Muscle of leg (tissue), 11 donors: ENCODE measurements around the gene F13B. TPM values are rescaled to one million over a fixed set of nuclear protein-coding genes. Genes with fewer than 3 reads are reported as not detected.

Experiments
- DNase-seq: peaks from one replicate; pipeline ENCODE4 v3.0.0; 2013
- H3K27ac ChIP-seq: one replicate; pipeline ENCODE4 v1.5.1; 2013; ENCODE audit warnings: mild to moderate bottlenecking, low read length, control low read depth
- H3K27me3 ChIP-seq: one replicate; pipeline ENCODE4 v1.6.1; 2013; ENCODE audit warnings: low read length; ENCODE audit not compliant: control insufficient read depth, insufficient read depth
- H3K36me3 ChIP-seq: one replicate; pipeline ENCODE4 v1.6.1; 2013; ENCODE audit warnings: low read length; ENCODE audit not compliant: control insufficient read depth, insufficient read depth
- H3K4me1 ChIP-seq: one replicate; pipeline ENCODE4 v1.6.1; 2013; ENCODE audit warnings: low read length; ENCODE audit not compliant: control insufficient read depth, insufficient read depth
- H3K4me3 ChIP-seq: one replicate; pipeline ENCODE4 v1.5.1; 2013; ENCODE audit warnings: low read length, control low read depth
- H3K9me3 ChIP-seq: replicated peaks from 2 replicates; pipeline ENCODE4 v1.6.1; 2013; ENCODE audit warnings: low read depth, low read length; ENCODE audit not compliant: control insufficient read depth
- WGBS: methylation state at CpG from one replicate; pipeline ENCODE4 v1.1.5; 2013; ENCODE audit warnings: missing lambda C conversion rate; ENCODE audit not compliant: insufficient coverage; 5-methylcytosine and 5-hydroxymethylcytosine counted together
- polyA plus RNA-seq, 8 donors: library from polyadenylated mRNA; unstranded; fragments of 120-200 nt; gene quantifications; one replicate each; pipeline versions ENCODE4 v1.2.1 to v1.2.3, GENCODE V29; 2013; ENCODE audit warnings: inconsistent platforms in 1 of 8, low replicate concordance in 1 of 8; ENCODE audit not compliant: insufficient read length in 8 of 8, insufficient read depth in 1 of 8
- total RNA-seq: library from RNA; stranded (reverse); fragments of 120-200 nt; gene quantifications from one replicate; pipeline ENCODE4 v1.2.4, GENCODE V29; 2013

F13B gene
- total and polyA plus RNA-seq, 9 donors: 0.26 to 0.49 (median 0.43) TPM; not detected in 6

GRCh38 chr1:197021716-197022115 is 45.3 kb downstream of the F13B start:
- Histone ChIP-seq H3K4me3 (no peak overlapping the region), H3K9me3 (no peaks in the 10 kb centered on the region), H3K36me3 (no peaks in the 10 kb centered on the region), H3K27ac (no peak overlapping the region), H3K4me1 (peaks cover 2% of the 10 kb centered on the region), H3K27me3 (no peaks in the 10 kb centered on the region)
- no CpG with 5 or more reads among the region's 4 CpGs for WGBS
- no peak for DNase-seq

- H3K4me1 ChIP-seq: peaks cover 2% of the 10 kb centered on the region
- no peak overlapping the region for H3K4me3 ChIP-seq
- H3K36me3 ChIP-seq: no peaks in the 10 kb centered on the region
- no CpG with 5 or more reads among the region's 8 CpGs for WGBS
- no peaks in the 10 kb centered on the region for H3K27me3 ChIP-seq
- peaks cover 2% of the 10 kb centered on the region for H3K9me3 ChIP-seq
- peak overlapping the region; percentile 21 for H3K27ac ChIP-seq
- peak; percentile 61 for DNase-seq
Measured at GRCh38 chr1:197017558-197018146, 49.4 kb downstream of the F13B start.

GRCh38 chr1:197016751-197017150 is 50.3 kb downstream of the F13B start:
- peaks cover 2% of the 10 kb centered on the region for H3K4me1 ChIP-seq
- no peaks in the 10 kb centered on the region for H3K27me3 ChIP-seq
- no peak overlapping the region for H3K27ac ChIP-seq
- no CpG with 5 or more reads among the region's 1 CpG for WGBS
- no peak for DNase-seq
- no peak overlapping the region for H3K4me3 ChIP-seq
- peaks cover 3% of the 10 kb centered on the region for H3K9me3 ChIP-seq
- H3K36me3 ChIP-seq: no peaks in the 10 kb centered on the region

GRCh38 chr1:197013234-197013633 is 53.8 kb downstream of the F13B start:
- Histone ChIP-seq H3K9me3 (peaks cover 5% of the 10 kb centered on the region), H3K36me3 (no peaks in the 10 kb centered on the region), H3K4me1 (peaks cover 2% of the 10 kb centered on the region), H3K4me3 (no peak overlapping the region), H3K27me3 (no peaks in the 10 kb centered on the region), H3K27ac (no peak overlapping the region)
- no peak for DNase-seq
- WGBS: 100% methylated on average over 2 of the region's 3 CpGs

GRCh38 chr1:197011614-197012013 is 55.4 kb downstream of the F13B start:
- no peak overlapping the region for H3K27ac ChIP-seq
- no peak overlapping the region for H3K4me3 ChIP-seq
- peaks cover 5% of the 10 kb centered on the region for H3K9me3 ChIP-seq
- DNase-seq: no peak
- H3K36me3 ChIP-seq: no peaks in the 10 kb centered on the region
- no peaks in the 10 kb centered on the region for H3K27me3 ChIP-seq
- H3K4me1 ChIP-seq: no peaks in the 10 kb centered on the region
- no CpG with 5 or more reads among the region's 1 CpG for WGBS

GRCh38 chr1:197008861-197009260 is 58.2 kb downstream of the F13B start:
- Histone ChIP-seq H3K4me1 (no peaks in the 10 kb centered on the region), H3K27me3 (no peaks in the 10 kb centered on the region), H3K4me3 (no peak overlapping the region), H3K36me3 (no peaks in the 10 kb centered on the region), H3K27ac (no peak overlapping the region), H3K9me3 (peaks cover 5% of the 10 kb centered on the region)
- WGBS: 92% methylated on average over 2 of the region's 6 CpGs
- DNase-seq: no peak

- WGBS: no CpG with 5 or more reads among the region's 2 CpGs
Measured at GRCh38 chr1:197003132-197003531, 63.9 kb downstream of the F13B start.

GRCh38 chr1:197001828-197002227 is 65.2 kb downstream of the F13B start:
- Histone ChIP-seq H3K4me1 (no peaks in the 10 kb centered on the region), H3K36me3 (no peaks in the 10 kb centered on the region), H3K27me3 (no peaks in the 10 kb centered on the region), H3K9me3 (no peaks in the 10 kb centered on the region), H3K27ac (no peak overlapping the region), H3K4me3 (no peak overlapping the region)
- no CpG with 5 or more reads among the region's 2 CpGs for WGBS
- DNase-seq: no peak

More at GRCh38 chr1:197003132-197003531, 63.9 kb downstream of the F13B start:
- Histone ChIP-seq H3K36me3 (no peaks in the 10 kb centered on the region), H3K9me3 (no peaks in the 10 kb centered on the region), H3K27ac (no peak overlapping the region), H3K4me1 (no peaks in the 10 kb centered on the region), H3K4me3 (no peak overlapping the region), H3K27me3 (no peaks in the 10 kb centered on the region)
- DNase-seq: no peak

GRCh38 chr1:196997423-196997822 is 69.6 kb downstream of the F13B start:
- Histone ChIP-seq H3K9me3 (no peaks in the 10 kb centered on the region), H3K4me3 (no peak overlapping the region), H3K4me1 (no peaks in the 10 kb centered on the region), H3K27ac (no peak overlapping the region), H3K27me3 (no peaks in the 10 kb centered on the region), H3K36me3 (no peaks in the 10 kb centered on the region)
- peak; percentile 12 for DNase-seq
- no CpG with 5 or more reads among the region's 1 CpG for WGBS

- DNase-seq: peak; percentile 21
- Histone ChIP-seq H3K36me3 (no peaks in the 10 kb centered on the region), H3K27me3 (no peaks in the 10 kb centered on the region), H3K9me3 (no peaks in the 10 kb centered on the region), H3K4me1 (no peaks in the 10 kb centered on the region), H3K4me3 (no peak overlapping the region), H3K27ac (no peak overlapping the region)
- WGBS: no CpG with 5 or more reads among the region's 2 CpGs
Measured at GRCh38 chr1:196993916-196994315, 73.1 kb downstream of the F13B start.
